GM06990 (cell line): ENCODE data around the gene ZBTB24.

Experiments
- DNase-seq: peaks from one replicate; pipeline ENCODE4 v3.0.0-alpha.2; 2011; ENCODE audit not compliant: insufficient read length; ENCODE audit errors: extremely low read depth
- H3K27me3 ChIP-seq: replicated peaks from 2 replicates; pipeline ENCODE4 v1.6.0; 2011; ENCODE audit warnings: low read length; ENCODE audit not compliant: control insufficient read depth, insufficient read depth
- H3K36me3 ChIP-seq: 2 replicates; pipeline ENCODE4 v1.5.1; 2011; ENCODE audit warnings: low read length; ENCODE audit not compliant: control insufficient read depth, insufficient read depth
- H3K4me3 ChIP-seq: replicated peaks from 2 replicates; pipeline ENCODE4 v1.5.1; 2011; ENCODE audit warnings: low read depth, mild to moderate bottlenecking, control low read depth, low read length
- CTCF ChIP-seq: IDR thresholded peaks from 2 replicates; pipeline ENCODE4 v1.5.1; 2011; ENCODE audit warnings: low read length, control low read depth, mild to moderate bottlenecking, inconsistent platforms; ENCODE audit not compliant: insufficient read depth, poor library complexity, severe bottlenecking

ZBTB24 gene

GRCh38 chr6:109450801-109451200 lies 32.2 kb downstream of the ZBTB24 start:
- no peaks in the 10 kb centered on the region for H3K27me3 ChIP-seq
- no peak for TF ChIP-seq CTCF
- no peak for DNase-seq
- H3K4me3 ChIP-seq = no peak overlapping the region
- peaks cover 48% of the 10 kb centered on the region for H3K36me3 ChIP-seq

GRCh38 chr6:109449795-109450673 lies 33.0 kb downstream of the ZBTB24 start:
- no peak for DNase-seq
- no peak for TF ChIP-seq CTCF
- peaks cover 53% of the 10 kb centered on the region for H3K36me3 ChIP-seq
- H3K4me3 ChIP-seq = no peak overlapping the region
- no peaks in the 10 kb centered on the region for H3K27me3 ChIP-seq

- no peak for DNase-seq
- Histone ChIP-seq H3K4me3 (no peak overlapping the region), H3K36me3 (peaks cover 60% of the 10 kb centered on the region), H3K27me3 (no peaks in the 10 kb centered on the region)
- TF ChIP-seq CTCF = no peak
These were observed 33.8 kb downstream of the ZBTB24 start for GRCh38 chr6:109449064-109449794.

GRCh38 chr6:109448615-109449014 lies 34.4 kb downstream of the ZBTB24 start:
- no peak for TF ChIP-seq CTCF
- no peak overlapping the region for H3K4me3 ChIP-seq
- no peak for DNase-seq
- H3K27me3 ChIP-seq = no peaks in the 10 kb centered on the region
- H3K36me3 ChIP-seq = peaks cover 60% of the 10 kb centered on the region

GRCh38 chr6:109447878-109448555 lies 35.0 kb downstream of the ZBTB24 start:
- H3K4me3 ChIP-seq = no peak overlapping the region
- no peaks in the 10 kb centered on the region for H3K27me3 ChIP-seq
- H3K36me3 ChIP-seq = peaks cover 60% of the 10 kb centered on the region
- no peak for TF ChIP-seq CTCF
- no peak for DNase-seq
